HG02884 (cell line): ENCODE measurements around the gene RBPJ.
A peak's percentile ranks its signal among the peaks of the same experiment; 100 is the strongest.

Experiments used
- ATAC-seq: cut with Tn5 transposase; IDR thresholded peaks from one replicate; pipeline ENCODE4 v1.9.1; 2021; ENCODE audit warnings: mild to moderate bottlenecking, moderate library complexity; ENCODE audit not compliant: unreplicated experiment

The RBPJ gene

DNA sequence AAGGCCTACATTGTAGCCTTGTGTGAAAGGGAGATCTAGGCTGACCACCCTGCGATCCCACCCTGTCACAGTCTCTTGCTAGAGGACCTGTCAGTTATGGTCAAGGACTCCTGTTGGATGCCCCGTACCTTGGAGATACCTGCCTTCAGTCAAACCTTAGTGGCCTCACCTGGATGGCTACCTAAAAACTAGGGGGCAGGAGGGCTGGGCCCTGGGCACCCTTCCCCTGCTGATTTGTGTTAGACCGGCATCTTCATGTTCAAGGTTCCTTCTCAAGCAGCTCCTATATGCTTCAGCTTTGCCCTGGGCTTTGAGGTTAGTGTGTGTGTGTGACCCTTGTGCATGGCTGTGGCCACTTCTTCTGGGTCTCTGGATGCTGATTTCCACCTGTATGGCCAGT lies 134.1 kb downstream of the RBPJ start:
- ATAC-seq: no peak

DNA sequence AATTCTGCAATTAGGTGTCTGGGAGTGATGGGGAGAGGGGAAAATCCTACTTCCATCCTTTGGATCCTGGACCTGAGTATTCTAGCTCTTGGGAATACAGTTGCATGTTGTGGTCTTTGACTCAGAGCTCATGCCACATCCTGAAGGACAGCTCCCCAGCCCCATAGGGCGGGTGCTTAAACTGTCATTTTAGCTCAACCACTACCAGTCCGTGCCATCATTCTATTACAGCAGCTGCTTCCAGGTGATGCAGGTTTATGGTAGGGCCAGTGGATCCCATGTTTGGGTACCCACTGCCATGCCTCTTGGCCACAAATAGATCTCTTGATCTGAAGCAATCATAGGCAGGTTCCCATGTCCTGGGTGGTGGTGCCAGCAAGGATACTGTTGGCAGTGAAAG lies 134.8 kb downstream of the RBPJ start:
- ATAC-seq: no peak

DNA sequence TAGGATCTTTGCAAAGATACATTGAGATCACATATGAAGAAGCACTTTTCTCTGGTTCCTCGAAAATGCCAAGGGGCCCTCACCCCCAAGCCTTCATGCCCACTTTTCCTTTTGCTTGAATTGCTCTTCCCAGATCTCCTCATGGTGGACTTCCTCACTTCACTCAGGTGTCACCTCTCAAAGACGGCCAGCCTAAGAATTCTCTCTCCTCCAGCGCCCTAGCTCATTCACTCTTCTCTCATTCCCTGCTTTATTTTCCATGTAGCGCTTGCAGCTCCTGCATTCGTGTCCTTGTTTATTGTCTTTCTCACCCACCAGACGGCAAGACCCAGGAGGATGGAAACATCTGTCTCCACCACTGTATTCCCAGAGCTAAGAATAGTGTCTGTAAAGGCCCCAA lies 136.6 kb downstream of the RBPJ start:
- ATAC-seq: no peak

- ATAC-seq: no peak
Measured at GRCh38 chr4:26458157-26458561, 137.3 kb downstream of the RBPJ start.

GRCh38 chr4:26459054-26459755 lies 138.4 kb downstream of the RBPJ start:
- peak; percentile 90 for ATAC-seq

DNA sequence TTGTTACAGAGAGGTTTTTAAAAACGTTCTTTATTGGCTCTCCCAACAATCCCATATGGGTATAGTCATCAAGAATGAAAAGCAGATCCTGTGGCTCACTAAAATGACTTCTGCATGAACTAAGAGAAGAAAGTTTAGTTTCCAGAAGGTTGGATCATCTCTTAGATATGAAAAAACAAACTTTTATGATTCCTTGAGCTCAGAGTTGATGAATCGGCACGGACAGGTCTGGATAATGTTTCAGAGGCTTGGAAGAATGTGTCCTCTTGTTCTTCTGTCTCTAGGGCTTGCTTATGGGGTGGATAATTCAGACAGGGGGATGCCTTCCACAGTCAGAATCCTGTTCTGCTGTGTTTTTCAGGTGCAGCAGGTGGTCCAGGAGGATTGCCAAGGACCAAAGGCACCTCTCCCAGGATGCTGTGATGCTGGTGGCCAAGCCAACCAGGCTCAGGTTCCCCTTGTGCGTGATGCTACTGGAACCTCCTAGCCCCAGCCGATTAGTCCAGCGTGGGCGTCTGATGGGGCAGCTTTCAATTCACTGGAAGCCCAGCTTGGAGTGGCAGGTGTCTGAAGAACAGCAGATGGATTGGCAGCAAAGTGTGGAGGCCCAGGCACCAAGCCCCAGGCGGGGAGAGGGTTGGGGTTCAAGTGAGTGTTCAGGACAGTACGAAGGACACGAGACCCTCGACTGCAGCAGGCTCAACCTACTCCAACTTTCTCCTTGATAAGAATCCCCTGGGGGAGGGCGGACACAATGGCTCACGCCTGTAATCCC lies 139.1 kb downstream of the RBPJ start:
- ATAC-seq: no peak

GRCh38 chr4:26462874-26463273 lies 142.1 kb downstream of the RBPJ start:
- no peak for ATAC-seq

DNA sequence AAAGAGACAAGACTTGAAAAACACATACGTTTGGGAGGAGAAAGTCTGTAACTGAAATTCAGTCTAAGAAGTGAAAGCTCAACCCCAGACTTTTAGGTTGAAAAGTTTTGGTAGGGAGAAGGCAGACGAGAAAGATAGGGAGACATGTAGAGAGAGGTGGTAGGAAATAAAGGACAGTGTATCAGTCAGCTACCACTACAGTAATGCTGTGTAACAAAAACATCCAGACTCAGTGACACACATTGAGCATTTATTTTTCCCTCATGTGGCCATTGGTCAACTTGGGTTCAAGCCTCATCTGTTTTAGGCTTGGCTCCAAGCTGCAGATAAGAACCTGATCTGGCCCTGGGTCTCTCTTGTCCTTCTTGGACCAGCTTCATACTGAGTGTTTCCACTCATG lies 142.6 kb downstream of the RBPJ start:
- no peak for ATAC-seq

- ATAC-seq: no peak
Measured at GRCh38 chr4:26464420-26465095, 143.7 kb downstream of the RBPJ start.

GRCh38 chr4:26466578-26467270 lies 145.9 kb downstream of the RBPJ start:
- ATAC-seq: no peak

DNA sequence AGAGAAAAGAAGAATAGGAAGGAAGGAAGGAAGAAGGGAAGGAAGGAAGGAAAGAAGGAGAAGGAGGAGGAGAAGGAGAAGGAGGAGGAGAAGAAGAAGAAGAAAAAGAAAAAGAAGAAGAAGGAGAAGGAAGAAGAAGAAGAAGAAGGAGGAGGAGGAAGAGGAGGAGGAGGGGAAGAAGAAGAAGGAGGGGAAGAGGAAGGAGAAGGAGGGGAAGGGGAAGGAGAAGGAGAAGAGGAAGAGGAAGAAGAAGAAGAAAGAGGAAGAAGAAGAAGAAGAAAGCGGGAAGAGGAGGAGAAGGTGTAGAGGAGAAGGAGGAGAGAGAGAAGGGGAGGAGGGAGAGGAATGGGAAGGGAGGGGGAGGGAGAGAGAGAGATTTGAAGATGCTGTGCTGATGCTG lies 146.9 kb downstream of the RBPJ start:
- ATAC-seq: no peak

DNA sequence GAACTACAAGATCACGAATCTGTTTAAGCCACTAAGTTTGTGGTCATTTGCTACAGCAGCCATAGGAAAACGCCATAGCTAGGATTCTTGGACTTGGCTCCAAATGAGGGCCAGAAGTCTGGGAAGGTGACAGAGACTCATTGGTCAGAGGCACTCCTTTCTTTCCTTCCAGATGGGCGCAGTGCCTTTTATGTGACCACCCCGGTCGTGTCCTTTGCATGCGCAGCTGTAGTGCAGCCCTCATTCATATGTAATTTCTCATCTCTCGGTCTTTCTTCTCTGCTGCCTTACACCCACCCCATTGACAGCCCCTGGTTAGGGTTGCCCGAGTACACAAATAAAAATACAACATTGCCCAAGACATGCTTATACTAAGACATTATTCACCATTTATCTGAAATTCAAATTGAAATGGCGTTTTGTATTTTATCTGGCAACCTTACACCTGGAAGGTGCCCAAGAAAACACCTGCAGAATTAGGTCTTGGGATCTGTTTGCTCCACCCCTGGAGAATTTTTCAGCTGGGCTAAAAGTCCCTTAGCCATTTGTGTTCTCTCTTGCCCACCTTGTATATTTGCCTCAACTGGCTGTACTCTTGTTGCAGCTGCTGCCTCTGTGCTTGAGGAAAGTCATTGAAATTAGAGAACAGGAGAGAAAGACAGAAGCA lies 147.6 kb downstream of the RBPJ start:
- no peak for ATAC-seq

DNA sequence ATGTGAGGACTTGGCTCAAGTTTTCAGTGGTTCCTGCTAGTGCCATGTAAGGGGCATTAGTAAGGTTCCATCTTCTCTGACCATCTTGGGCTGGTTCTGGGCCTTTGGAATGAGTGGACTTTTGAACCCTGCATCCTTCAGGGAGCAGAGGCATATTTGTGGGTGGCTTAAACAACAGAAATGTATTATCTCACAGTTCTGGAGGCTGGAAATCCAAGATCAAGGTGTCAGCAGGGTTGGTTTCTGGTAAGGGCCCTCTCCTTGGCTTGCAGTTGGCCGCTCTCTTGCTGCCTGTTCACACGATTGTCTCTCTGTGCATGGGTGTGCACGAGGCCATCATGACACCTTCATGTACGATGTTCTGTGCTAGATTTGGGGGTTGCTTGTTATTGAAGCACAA lies 148.2 kb downstream of the RBPJ start:
- no peak for ATAC-seq

DNA sequence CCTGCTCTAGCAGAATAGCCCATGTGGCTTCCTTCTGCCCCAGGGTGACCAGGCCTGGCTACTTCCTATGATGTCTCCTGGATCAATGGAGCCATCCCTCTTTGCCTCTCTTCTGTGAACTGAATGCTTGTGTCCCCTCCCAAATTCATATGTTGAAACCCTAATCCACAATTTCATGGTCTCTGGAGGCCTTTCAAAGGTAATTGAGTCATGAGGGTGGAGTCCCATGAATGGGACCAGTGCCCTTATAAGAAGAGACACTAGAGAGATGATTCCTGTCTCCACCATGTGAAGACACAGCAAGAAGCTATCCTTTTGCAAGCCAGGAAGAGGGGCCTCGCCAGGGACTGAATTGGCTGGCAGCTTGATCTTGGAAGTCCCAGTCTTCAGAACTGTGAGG lies 151.1 kb downstream of the RBPJ start:
- ATAC-seq: no peak

- no peak for ATAC-seq
Measured at GRCh38 chr4:26473893-26474292, 153.1 kb downstream of the RBPJ start.

GRCh38 chr4:26474551-26474950 lies 153.7 kb downstream of the RBPJ start:
- ATAC-seq: no peak

GRCh38 chr4:26475716-26476115 lies 154.9 kb downstream of the RBPJ start:
- ATAC-seq: no peak

DNA sequence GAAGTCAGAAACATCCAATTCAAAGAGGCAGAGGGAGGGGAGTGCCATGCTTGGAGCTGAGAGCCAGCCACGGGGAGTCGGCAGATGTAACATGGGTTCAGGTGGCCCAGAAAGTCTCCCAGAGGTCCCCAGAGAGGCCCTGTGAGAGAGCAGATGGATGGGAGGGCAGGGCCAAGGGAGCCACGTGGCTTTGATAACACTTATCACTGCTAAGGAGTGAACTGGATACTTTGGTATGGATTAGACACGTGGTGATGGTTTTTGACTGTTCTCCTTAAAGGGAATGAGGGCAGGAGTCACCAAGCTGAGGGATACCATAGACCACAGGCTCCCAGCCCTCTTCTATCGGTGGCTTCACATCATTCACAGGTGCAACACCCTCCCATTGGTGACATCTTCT lies 155.7 kb downstream of the RBPJ start:
- no peak for ATAC-seq

GRCh38 chr4:26478330-26478729 lies 157.5 kb downstream of the RBPJ start:
- ATAC-seq: no peak

- no peak for ATAC-seq
Measured at GRCh38 chr4:26482508-26483462, 162.0 kb downstream of the RBPJ start.
